Measurements from ENCODE around the gene CX3CL1.

Gene CX3CL1

DNA sequence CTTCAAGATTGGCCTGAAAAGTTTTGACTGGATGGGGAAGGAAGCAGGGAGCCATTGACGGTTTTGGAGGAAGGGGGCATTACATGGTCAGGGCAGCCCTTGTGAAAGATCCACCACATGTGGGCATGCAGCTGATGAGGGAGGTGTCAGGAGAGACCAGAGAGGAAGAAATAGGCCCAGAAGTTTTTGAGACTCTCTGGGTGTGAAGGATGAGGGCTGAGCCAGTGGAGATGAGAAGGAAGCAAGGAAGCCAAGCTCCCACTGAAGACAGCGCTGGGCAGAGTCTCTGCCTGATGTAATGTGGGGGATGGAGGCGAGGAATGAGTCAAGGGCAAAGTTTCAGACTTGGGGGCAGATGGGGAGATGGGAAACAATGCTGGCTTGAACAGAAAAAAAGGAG, 32.8 kb downstream of the CX3CL1 start:
- no peak for DNase-seq (ENCODE audit: low read depth in 3 of 3)

DNA sequence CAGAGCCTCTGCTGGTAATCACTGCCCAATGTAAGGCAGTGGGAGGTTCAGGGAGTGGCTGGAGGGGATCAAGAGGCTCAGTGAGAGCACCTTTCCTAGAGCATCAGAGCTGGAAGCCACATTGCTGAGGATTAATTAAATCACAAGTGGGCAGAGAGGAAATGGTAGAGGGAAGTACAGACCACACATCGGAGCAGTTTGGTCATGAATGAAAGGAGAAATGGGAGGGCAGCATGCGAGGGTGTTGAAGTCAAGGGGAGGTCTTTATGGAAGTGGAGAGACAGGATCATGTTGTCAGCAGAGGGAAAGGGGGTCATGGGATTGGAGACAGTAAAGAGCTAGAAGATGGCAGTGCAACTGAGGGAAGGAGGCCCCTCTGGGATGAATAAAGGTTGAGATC, 34.6 kb downstream of the CX3CL1 start:
- no peak for DNase-seq (ENCODE audit: low read depth in 3 of 3)

DNA sequence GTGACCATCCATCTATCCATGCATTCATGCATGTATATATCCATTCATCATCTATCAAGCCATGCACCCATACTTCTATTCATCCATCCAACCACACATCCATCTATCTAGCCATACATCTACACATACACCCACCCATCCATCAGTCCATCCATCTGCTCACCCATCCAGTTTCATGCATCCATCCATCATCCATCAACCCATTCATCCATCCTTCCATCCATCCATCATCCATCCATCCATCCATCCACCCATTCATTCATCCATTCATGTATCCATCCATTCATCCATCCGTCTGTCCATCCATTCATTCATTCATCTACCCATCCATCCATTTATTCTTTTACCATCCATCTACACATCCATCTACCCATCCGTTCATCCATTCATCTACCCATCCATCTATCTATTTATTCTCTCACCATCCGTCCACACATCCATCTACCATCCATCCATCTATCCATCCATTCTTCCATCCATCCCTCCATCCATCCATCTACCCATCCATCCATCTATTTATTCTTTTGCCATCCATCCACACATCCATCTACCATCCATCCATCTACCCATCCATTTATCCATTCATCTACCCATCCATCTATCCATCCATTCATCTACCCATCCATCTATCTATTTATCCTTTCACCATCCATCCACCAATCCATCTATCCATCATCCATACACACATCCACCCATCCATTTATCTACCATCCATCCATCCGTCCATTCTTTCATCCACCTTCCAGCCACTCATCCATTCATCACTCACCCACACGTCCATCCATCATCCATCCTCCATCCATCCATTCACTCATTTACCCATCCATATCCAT, 35.4 kb downstream of the CX3CL1 start:
- no peak for DNase-seq (ENCODE audit: low read depth in 3 of 3)

DNA sequence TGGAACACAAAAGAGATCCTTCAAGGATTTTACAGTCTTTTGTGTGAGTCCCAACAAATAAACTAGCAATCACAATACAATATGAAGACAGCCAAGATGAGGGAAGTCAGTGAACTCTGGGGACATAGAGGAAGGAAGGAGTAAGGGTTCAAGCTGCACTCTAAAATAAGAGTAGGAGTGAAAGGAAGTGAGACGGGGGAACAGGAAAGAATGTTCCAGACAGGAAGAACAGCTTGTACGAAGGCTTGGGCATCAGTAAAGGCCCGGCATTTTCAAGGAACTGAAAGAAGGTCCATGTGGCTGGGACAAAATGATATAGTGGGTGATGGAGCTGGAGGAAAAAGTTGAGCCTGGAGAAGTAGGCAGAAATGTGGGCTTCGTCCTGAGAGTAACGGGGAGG, 36.8 kb downstream of the CX3CL1 start:
- no peak for DNase-seq (ENCODE audit: low read depth in 3 of 3)

DNA sequence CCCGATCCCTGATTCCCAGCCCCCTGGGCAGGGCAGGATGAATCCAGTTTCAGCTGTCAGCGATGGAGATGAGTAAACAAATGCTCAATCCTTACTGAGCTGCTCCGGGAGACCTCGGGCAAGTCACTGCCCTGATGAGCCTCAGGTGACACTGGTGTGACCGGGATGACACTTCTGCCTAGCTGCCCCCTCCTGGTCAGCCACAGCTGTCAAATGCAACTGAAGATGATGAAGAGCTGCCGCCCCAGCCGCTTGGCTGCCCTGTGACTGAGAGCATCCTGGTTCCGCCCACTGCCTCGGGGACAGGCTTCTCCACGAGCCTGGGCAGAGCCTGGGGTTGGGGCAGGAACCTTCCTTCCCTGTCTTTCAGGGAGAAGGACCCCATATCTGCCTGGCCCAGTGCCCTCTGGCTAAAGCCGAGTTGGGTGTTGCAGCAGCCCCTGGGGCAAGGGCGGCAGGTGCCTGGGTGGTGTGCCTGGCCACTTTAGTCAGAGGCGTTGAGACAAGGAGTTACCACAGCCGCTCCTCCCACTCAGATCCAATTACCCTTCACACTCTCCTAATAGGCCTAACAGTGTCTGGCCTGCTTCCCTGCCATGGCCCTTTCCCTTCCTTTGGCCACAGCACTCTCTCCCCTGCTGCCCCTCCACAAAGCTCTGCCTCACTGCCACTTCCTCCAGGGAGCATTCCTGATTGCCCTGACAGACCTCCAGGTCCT, 37.7 kb downstream of the CX3CL1 start:
- DNase-seq (ENCODE audit: low read depth in 3 of 3) = no peak

DNA sequence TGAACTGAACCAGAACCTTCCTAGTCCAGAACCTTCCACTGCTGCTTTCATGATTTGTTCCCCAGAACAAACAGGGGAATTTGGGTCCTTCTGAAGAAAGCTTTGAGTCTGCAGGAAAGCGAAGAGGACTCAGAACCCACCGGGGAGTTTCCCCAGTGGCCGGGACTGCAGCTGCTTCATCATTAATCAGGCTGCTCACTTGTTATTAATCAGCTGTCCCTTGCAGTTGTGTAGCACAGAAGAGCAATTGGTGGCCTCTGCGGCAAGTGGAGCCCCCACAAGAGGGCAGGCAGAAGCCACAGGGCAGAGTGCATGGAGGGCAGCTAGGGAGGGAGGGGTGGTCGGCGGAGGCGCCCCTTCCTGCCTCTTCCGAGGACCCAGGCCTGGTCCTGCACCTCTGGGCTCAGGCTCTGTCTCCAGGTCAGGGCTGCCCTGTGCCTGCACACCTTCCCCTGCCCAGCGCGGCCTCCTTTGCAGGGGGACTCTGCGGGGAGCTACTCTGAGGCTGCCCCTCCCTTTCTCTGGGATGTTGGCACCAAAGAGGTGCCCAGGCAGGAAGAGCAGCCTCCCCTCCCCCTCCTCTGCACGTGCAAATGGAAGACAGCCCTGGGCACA, 39.2 kb downstream of the CX3CL1 start:
- no peak for DNase-seq (ENCODE audit: low read depth in 3 of 3)

DNA sequence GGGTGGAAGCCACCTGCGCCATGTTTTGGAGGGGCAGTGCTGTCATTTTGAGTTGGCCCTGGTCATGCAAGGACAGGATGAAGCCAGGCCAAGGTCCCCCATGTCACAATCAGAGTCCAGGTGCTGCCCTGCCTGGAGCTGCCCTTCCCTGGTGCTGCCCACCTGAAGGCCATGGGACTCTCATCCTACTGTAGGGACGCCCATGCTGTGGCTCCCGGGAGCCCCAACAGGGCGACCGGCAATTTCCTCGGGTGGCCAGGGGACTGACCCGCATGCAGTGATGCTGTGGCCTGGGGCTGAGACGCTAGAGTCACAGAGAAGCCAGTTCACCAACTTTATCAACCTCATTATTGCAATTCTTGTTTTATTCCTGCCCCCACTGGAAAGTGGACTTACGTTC, 40.3 kb downstream of the CX3CL1 start:
- DNase-seq (ENCODE audit: low read depth in 3 of 3) = no peak

DNA sequence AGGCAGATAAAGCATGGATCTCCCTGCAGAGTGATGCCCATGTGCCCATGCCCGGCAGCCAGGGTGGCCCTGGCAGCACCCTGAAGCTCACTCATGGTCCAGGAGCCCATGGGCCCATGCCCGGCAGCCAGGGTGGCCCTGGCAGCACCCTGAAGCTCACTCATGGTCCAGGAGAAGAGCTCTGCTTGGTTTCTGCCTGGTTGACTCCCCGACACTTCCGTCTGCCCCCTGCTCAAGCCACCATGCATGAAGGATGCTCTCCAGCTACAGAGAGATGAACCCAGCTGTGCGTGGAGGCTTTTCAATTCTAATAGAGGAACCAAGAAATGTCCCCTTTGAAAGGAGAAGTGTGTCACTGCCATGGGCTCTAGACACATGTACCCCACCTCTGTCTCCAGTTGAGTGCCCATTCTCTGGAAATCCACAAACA, 41.0 kb downstream of the CX3CL1 start:
- no peak for DNase-seq (ENCODE audit: low read depth in 3 of 3)

DNA sequence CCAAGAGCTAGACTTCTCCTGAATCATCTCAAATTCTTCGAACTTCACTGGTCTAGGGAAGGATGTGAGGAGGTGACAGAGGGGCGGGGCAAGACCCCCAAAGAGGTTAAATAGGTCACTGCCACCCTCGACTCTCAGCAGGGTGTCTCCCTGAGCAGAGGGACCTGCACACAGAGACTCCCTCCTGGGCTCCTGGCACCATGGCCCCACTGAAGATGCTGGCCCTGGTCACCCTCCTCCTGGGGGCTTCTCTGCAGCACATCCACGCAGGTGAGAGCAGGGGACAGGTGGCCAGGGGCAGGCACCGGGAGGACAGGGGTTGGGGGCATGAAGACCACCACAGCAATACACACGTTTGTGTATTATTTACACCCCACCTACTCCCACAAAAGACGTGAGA, 41.4 kb downstream of the CX3CL1 start:
- DNase-seq (ENCODE audit: low read depth in 3 of 3) = no peak

DNA sequence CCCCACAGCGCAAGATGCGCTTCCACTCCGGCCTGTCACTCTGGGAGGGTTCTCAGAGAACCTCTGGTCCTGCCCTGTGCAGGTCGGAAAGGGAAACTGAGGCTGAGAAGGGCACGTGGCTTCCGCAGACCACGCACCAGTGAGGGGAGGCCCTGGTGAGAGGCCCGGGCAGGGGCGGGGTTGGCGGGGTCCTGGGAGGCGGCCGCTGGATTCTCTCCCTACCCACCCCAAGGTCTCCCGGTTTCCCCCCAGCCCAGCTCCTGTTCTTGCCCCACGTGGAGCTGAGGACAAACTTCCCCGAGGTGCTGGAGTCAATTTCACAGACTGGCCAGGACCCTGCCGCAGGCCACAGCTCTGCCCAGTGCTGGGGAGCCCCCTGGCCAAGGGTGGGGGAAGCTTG, 43.8 kb downstream of the CX3CL1 start:
- DNase-seq (ENCODE audit: low read depth in 3 of 3) = no peak

DNA sequence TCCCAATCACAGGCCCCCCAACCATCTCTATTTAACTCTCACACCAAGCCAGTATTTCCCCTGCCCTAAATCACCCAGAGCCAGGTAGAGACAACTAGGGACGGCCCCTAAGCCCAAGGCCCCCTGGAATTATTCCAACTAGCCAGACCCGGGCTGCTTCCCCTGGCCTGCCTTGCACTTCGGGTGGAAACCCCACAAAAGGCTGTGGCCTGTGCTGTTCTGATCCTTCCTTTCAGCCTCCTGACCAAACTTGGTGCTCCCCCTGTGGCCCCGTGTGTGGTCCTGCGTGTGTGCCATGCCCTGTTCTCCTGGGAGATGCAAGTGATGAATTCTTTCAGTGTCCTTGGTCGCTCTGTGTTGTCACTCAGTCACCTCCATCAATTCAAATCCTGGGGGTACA, 47.2 kb downstream of the CX3CL1 start:
- no peak for DNase-seq (ENCODE audit: low read depth in 3 of 3)

DNA sequence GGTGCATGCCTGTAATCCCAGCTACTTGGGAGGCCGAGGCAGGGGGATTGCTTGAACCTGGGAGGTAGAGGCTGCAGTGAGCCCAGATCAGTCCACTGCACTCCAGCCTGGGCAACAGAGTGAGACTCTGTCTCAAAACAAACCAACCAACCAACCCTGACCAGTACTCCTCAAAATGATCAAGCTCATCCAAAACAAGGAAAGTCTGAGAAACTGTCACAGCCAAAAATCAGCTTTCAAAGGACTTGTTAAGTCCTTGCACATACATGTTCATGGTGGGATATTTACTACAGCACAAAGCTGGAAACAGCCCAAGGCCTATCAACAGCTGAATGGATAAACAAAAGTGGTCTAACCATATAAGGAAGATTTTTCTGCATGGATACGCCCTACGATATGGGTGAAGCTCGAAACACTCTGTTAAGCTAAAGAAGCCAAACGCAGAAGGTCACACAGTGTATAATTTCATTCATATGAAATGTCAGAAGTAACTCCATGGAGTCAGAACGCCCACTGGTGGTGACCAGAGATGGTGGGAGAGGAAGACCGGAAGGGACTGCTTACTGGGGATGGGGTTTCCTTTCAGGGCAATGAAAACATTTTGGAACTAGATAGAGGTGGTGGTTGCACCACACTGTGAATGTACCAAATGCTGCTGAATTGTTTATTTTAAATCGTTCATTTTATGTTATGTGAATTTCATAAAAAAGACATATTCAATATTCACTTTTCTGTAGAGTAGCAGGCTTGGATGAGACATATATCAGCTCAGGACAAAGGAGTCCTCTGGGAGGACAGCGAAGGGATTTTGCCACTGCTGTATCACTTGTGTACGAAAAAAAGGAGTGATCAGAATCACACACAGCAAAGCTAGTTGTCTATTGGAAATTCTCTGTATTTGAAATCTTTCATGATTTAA, 50.0 kb downstream of the CX3CL1 start:
- no peak for DNase-seq (ENCODE audit: low read depth in 3 of 3)

DNA sequence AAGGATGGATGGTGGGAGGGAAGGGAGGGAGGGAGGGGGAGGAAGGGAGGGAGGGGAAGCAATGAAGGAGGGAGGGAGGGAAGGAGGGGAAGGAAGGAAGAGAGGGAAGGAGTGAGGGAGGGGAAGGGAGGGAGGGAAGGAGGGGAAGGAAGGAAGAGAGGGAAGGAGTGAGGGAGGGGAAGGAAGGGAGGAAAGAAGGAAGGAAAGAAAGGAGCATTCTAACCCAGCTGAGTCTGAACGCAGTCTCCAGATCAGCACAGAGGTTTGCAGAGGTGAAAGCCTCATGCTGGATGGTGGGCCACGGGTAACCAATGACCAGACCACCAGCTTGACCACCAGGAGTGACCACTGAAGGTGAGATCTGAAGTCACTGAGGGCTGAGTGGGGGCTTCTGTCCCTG, 50.9 kb downstream of the CX3CL1 start:
- no peak for DNase-seq (ENCODE audit: low read depth in 3 of 3)

DNA sequence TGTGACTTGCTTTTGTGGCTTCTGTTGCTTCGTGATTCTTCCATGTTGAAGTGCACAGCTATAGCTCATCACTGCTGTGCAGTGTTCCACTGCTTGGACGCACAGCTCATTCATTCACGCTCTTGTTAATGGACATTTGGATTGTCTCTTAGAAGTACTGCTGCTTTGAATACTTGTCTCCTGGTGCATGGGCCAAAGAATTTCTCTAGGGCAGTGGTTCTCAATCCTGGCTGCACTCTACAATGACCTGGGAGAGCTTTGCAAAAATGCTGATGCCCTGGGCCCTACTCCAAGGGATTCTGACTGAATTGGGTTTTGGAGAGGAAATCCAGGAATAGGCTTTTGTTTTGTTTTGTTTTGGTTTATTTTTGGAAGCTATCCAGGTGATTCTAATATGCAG, 52.3 kb downstream of the CX3CL1 start:
- DNase-seq (ENCODE audit: low read depth in 3 of 3) = no peak

DNA sequence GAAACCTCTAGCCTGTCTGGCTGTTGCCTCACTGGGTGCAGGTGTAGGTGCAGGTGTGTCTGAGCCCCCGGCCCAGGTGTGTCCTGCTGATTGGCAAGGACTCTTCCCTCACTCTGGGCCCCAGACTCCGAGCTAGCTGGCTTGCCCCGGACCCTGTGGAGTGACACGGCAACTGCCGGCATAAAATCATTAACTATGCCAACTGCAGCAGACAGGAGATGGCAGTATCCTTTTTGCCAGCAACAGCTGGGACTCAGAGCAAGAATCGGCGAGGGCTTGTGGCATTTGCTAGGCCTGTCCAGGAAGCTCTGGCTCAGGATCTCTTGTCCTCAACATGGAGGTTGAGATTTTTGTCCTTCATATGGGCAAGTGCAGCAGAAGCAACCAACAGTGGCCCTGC, 54.1 kb downstream of the CX3CL1 start:
- no peak for DNase-seq (ENCODE audit: low read depth in 3 of 3)

DNA sequence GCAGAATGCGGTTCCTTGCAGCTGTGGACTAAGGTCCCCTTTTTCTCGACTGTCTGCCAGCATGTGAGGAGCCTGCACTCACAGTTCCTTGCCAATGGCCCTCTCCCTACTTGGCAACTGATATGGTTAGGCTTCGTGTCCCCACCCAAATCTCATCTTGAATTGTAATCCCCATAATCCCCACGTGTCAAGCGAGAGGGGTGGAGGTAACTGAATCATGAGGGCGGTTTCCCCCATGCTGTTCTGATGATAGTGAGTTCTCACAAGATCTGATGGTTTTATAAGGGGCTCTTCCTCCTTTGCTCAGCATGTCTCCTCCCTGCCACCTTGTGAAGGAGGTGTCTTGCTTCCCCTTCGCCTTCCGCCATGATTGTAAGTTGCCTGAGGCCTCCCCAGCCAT, 55.0 kb downstream of the CX3CL1 start:
- no peak for DNase-seq (ENCODE audit: low read depth in 3 of 3)

DNA sequence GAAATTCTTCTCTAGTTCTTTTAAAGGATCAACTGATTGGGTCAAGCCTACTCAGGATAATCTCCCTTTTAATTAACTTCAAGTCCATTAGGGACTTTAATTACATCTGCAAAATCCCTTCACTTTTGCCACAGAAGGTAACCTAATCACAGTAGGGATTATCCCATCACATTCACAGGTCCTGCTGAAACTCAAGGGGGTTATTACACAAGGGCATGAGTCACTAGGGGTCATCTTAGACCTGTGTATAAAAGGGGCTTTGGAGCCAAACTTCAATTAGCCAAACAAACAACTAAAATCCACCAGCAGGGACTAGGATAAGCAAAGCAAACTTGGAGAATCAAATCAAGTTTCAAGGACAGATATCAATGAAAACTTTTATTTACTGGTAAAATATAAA, 55.5 kb downstream of the CX3CL1 start:
- no peak for DNase-seq (ENCODE audit: low read depth in 3 of 3)

DNA sequence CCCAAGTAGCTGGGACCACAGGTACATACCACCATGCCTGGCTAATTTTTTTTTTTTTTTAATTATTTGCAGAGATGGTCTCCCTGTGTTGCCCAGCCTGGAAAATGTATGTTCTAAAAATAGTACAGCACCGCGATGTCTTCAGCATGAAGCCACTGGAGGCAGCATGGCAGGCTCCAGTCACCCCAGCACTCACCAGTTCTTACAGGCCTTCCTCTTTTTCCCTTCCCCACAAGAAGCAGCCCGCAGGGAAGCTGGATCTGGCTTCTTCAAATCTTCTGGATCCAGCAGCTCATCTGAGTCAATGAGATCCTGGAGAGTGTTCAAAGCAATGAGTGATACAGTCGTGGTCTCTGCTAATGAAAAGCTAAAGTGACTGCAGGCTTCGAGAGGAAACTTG, 58.7 kb downstream of the CX3CL1 start:
- no peak for DNase-seq (ENCODE audit: low read depth in 3 of 3)

DNA sequence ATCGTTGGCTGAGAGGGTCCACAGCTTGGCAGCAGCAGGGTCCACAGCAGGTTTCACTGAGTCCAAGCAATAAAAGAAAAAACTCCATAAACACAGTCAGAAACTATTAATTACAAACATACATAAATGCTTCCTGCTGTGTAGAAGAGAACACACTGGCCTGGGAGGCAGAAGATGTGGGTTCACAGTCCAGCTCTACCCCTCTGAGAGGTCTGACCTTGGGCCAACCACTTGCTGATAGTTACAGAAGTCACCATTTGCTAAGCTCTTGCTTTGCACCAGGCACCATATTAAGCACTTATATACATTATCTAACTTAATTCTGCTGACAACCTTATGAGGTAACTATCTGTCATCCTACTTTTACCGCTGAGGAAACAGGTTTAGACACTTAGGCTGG, 60.2 kb downstream of the CX3CL1 start:
- no peak for DNase-seq (ENCODE audit: low read depth in 3 of 3)

DNA sequence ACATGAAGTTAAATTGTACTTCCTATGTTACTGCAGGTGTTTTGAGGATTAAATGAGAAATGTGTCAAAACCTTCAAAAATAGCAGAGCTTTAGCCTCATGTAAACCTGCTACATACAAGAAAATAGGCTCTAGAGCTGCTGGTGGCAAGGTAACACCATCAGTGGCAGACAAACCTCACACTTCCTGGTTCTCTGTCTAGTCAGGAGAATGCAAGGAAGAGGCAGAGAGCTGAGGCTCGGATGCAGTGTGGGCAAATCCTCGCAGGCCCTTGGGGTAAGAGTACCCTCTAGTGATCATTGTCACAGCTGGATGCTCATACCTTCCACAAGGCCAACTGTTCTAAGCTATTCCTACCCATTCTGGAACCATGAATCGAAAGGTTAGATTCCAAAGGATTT, 60.7 kb downstream of the CX3CL1 start:
- DNase-seq (ENCODE audit: low read depth in 3 of 3) = no peak

DNA sequence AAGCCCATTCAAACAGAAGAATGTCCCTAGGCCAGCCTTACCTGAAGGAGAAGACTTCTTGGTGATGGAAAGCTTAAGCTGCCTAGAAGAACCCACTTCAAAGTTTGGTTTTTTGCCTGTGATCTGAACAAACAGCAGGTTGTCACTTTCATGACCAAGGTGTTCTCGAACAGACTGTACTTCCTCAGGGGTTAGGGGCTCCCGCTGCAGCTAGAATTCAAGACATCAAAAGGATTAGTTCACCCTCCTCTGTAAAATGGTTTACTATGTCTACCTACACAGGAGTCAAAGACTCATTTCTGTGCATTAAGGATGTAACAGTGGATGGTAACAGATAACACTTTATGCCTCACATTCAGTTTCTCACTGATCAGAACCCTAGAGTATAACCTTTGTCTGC, 61.7 kb downstream of the CX3CL1 start:
- DNase-seq (ENCODE audit: low read depth in 3 of 3) = no peak
